GM19397 (cell line): Measurements from ENCODE around the gene ULK4.

ENCODE experiments used
- ATAC-seq: cut with Tn5 transposase; IDR thresholded peaks from one replicate; pipeline ENCODE4 v1.9.1; 2021; ENCODE audit warnings: mild to moderate bottlenecking, moderate library complexity; ENCODE audit not compliant: unreplicated experiment

Gene ULK4

DNA sequence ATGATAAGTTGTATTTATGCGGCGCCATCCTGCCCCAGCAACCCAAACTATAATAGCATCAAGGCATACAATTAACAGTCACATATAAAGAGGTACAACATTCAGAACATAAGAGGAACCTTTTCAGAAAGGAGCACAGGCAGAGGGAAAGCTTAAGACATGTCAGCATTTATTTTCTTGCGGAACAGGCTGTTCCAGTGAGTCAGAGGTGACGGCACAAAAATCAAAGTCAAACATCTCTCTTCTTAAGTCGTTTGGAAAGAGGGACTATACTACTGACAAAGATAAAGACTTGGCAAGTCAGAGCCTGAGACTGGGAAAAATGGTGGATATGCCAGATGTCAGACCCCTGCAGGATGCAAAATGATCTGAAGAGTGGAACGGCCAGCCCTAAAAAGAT lies 634.2 kb downstream of the ULK4 start:
- ATAC-seq: no peak

DNA sequence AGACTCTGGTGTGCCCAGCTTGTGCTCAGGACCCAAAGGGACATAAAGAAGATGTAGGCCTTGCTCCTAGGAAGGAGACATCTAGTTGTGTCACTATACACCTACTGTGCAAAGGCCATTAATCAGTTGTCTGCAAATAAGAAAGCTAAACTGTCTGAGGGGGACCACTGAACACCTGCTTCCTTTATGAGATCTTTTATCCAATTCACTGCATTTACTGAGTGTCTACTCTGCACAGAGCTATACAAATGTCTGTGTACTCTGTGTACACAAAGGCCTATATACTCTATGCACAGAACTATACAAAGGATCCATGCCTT lies 637.8 kb downstream of the ULK4 start:
- no peak for ATAC-seq

DNA sequence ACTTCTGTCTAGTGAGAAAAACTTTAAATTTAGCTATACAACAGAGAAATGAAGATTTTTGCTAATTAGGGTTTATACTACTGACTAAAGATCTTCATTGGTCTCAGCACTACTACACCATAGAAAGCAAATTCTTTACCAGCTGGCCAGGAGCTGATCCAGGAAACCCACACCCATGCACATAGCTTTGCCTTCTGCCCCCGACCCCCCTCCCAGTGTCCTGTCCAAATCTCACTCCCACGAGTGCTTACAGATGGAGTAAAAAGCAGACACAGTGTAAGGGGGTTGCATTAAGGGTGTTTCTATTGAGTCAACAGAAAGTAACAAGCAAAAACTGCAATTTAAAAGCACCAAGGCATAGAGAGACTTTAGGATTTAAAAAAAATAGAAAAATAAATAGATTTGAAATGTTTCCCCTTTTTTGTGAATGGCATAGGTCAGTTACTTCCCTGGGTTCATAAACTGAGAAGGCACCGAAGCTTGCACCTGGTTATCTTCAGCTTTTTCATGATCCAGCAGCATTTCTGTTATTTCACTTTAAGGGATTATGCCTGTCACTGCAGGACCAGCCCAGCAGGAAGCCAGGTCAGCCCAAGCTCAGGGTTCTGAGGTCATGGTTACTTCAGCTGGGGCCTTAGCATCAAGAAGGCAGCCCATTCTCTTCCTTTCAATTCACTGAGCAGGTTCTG lies 638.3 kb downstream of the ULK4 start:
- no peak for ATAC-seq

DNA sequence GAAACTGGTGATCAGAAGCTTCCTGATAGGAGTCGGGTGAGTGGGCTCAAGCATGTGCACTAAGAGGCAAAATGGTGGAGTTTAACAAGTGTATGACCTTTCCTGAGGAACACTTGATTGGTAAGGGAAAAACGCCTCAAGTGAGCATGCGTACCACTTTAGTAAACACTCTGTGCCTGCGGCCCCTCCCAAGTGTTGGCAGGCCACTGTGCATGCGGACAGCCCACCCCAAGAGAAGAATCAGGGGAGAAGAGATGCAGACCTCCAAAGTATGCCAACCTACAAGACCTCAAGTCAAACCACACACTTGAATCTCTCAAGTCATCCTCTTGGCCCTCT lies 640.3 kb downstream of the ULK4 start:
- no peak for ATAC-seq

DNA sequence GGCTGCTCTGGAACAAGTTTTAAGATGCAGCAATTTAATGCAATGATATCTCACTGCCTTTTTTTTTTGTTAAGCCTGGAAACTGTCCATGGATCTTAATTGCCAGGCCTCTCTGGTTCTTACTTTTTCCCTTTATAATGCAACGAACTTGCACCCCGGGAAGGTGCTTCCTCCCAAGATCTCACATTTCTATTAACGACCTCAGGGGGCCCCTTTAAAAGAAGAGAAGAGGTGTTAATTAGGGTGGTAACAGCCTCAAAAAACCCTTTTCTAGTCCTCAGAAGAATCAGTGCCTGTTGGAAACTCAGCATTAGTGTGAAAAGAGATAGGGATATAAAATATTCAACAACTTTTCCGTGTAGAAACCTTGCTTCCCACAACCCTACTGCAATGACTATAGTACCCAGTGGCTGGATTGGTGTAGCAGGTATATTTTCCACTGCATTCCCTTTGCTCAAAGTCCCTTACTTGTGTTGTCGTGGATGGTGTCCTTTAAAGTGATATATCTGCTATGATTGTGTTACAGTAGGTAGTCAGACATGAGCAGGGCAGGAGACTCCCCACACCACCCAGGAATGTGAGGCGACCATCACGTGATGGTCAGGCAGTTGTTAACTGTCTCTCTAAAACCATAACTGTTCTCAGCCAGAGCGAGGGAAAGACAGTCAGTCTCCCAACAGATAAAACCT lies 640.8 kb downstream of the ULK4 start:
- no peak for ATAC-seq

DNA sequence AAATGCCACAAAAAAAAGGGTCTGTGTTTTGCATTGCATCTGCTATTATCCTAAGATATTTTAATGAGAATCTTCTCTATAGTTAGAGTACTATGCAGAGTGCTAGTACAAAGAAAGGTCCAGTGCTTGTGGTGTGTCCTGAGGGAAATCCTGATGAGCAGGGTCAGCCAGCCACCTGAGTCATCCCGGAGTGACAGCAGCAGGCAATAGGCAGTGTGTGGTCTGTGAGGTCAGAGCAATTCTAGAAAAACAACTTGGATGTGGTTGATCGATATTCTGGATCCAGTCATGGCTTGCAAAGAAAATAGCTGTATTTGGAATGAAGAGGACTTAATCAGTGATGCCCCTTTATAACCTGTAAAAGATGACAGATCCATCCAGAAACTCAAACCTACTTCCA lies 643.4 kb downstream of the ULK4 start:
- no peak for ATAC-seq

DNA sequence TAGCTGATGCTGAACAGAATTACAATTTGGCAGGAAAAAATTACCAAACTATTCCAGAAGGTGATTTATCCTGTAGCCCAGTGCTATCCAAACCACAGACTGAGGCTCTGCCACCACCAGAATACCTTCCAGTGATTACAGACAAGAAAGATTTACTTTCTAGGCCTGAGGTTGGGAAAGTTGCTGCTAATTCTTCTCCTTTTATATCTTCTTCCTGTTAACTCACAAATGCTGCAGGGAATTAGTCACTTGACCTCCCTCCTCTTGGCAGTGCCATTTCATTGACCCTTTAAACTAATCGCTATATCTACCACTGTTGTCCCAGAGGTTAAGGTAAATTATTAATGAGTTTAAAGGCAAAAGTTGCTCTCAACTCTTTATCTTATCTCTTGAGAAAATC lies 644.2 kb downstream of the ULK4 start:
- no peak for ATAC-seq

DNA sequence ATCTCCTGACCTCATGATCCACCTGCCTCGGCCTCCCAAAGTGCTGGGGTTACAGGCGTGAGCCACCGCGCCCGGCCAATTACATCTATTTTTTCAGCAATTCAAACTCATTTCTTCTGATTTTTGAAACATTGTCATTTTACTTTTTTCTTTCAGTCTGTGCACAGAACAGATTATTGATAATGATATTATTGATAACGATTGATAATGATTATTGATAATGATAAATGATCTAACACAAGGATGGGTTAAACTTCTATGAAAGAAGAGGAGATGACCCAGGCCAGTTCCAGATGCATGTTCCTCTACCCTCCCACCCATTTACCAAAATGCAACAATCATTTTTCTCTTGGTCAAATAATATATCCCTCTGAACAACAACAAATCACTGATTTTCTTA lies 644.6 kb downstream of the ULK4 start:
- no peak for ATAC-seq

DNA sequence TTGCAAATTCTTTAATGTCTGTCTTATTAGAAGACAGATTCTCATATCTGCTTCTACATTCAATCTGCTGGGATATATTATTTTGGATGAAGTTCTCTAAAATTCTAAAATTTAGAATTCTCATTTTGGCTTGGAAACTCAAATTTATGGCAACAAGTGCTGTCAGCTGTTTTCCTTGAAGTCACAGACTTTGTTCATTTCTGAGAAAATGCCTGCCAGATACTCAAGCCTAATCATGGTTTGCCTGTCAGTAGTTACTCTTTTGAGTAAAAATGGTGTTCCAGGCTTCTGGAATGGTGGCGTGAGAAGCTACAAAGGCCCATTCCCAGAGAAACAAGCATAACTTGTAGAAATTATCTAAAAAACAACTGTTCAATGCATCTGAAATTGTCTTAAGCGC lies 646.8 kb downstream of the ULK4 start:
- no peak for ATAC-seq

DNA sequence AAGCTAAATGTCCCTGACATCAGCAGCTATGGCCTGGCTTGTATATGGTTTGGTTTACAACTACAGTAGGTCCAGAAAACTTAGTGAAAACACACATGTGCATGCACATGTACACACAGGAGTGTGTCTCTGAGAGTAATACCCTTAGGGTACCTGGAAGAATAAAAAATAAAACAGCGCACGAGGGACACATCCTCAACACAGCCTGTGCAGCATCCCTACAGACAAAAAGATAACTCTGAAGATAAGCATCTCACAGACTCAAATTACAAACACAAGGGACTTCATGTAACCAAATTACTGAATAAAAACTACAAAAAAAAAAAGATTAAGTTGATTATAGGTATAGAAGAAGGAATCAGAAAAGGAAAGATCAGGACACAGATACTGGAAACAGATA lies 653.8 kb downstream of the ULK4 start:
- no peak for ATAC-seq

DNA sequence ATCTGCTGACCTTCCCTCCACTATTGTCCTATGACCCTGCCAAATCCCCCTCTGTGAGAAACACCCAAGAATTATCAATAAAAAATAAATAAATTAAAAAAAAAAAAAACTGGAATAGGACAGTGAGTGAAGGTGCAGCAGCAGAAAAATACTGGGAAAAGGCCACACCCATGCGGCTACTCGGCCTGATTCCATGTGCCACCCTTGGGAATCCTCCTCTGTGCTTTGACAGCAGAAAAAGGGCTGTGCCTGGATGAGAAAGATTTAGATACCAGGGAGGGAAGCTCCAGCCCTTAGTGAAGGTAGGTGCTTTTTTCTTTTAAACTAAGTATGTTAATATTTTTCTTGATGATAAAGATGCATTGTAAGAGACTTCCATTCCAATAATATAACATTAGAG lies 654.8 kb downstream of the ULK4 start:
- ATAC-seq: no peak

DNA sequence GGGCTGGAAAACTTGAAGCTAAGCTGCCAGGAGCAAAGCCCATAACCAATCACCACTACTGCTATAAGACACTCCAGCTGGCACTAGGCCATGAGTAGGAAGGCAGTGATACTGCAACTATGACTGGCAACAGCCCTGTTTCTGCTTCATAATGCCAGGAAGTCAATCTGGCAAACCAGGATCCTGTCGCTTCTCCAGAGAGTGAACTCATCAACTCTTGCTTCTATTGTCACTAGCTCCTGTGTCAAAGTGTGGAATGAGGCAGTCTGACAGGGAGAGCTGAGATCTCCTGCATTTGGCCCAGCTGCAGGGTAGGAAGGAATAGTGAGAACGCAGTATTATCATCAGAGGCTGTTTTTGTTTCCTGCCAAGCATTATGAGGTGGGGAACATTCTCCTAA lies 657.3 kb downstream of the ULK4 start:
- no peak for ATAC-seq

DNA sequence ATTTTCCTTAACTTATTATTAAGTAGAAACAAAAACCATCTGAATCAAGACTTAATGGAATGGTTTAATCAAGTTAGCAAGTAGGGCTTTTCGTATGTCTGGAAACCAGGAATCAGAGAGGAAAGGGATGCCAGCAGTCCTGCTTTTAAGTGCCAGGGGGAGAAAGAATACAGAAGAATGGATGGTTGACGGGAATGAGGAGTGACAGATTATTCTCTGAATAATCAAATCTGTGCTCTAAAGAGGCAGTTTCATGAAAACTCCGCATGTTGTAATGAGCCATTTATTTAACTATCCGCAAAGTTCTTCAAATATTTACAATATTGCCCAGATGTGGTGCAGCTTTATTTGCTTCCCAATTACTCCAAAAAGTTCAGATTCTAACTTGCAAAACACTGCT lies 659.6 kb downstream of the ULK4 start:
- ATAC-seq: no peak

DNA sequence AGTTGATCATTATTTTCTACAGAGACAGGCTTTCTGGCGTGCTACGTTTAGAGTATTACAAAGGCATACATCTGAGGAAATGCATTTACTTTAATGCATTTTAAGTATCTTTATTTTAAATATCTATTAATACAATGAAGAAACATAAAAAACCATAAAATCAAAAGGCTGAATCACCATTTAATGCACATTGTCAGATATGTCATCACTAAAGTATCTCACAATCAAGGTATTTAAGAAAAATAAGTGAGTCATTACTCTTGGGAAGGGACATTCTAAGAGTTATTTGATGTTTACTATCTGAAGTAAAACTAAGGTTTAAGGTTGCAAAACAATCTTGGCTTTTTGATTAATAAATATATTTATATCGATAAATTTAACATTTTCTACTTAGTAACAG lies 660.4 kb downstream of the ULK4 start:
- no peak for ATAC-seq

DNA sequence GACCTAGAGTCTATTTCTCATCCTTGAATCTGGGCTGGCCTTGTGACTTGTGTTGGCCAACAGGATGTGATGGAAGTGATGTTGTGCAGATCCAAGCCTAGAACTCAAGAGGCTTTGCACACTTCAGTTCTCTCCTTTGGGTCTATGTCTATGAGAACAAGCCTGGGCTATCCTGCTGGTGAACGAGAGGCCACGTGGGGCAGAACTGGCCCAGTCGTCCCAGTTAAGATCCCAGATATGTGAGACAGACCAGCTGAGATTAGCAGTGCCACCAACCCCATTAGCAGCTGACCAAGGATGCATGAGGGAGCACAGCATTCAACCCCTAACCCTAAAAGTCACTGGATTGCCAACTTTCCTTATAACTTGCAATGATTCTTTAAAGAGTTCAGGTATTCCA lies 662.9 kb downstream of the ULK4 start:
- no peak for ATAC-seq

DNA sequence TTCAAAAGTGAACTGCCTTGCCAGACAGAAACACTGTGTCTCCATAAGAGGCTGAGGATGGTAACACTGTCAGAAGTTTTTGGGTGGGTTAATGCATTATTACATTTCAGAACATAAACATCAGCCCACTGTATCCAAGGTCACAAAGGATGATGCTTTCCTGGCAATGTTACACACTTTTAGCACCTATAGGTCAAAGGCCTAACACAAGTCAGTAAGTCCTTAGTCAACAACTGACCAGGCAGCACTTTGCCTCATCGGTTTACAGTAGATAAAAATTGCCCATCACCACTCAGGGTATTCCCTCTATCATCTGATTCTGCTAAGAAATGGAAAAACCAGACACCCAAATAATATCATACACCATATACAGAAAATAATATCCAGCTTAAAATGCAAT lies 664.2 kb downstream of the ULK4 start:
- no peak for ATAC-seq

DNA sequence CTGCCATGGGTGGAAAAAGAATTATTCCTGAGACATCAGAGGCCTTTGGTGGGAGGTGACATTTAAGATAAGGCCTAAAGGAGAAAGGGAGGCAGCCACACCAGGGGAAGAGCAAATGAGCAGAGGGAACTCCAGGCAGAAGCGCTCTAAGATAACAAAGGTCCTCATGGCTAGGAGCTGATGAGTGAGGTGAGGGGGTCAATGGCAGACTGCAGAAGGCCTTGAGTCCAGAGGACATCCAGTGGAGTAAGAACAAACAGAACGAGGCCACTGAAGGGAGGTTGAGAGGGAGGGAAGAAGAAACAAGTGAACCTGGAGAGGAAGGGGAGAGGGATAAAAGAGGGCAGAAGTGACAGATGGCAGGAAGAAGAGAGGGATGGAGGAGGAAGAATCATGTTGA lies 665.3 kb downstream of the ULK4 start:
- ATAC-seq: no peak

DNA sequence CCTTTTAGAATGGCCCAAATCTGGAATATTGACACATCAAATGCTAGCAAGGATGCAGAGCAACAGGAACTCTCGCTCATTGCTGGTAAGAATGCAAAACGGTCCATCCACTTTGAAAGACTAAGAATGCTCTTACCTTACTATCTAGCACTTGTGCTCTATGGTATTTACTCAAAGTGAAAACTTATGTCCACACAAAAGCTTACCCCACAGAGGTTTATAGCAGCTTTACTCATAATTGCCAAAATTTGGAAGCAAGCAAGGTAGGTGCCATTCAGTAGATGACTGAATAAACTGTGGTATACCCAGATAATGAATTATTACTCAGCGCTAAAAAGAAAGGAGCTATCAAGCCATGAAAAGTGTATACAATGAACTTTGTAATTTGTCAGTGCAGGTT lies 666.2 kb downstream of the ULK4 start:
- ATAC-seq: no peak

DNA sequence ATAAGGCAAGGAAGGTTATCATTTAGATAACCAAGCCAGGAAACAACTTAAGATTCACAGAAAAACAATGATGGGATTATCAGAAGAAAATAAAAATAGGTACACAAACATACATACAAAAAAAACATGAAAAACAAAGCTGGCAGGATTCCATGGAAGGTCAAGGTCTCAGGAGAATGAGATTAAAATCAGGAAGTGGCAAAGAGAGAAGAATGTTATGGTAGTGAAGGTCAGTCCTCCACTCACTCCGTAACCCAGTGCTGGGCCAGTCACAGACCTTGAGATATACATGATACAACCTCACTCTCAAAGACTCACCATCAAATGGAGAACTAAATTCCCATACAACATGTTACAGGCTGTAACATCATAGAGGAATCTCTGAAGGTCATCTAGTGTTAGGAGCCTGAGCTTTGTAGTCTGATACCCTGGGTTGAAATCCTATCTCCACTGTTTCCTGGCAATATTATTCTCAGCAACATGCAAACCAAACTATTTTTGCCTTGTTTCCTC lies 668.7 kb downstream of the ULK4 start:
- no peak for ATAC-seq

DNA sequence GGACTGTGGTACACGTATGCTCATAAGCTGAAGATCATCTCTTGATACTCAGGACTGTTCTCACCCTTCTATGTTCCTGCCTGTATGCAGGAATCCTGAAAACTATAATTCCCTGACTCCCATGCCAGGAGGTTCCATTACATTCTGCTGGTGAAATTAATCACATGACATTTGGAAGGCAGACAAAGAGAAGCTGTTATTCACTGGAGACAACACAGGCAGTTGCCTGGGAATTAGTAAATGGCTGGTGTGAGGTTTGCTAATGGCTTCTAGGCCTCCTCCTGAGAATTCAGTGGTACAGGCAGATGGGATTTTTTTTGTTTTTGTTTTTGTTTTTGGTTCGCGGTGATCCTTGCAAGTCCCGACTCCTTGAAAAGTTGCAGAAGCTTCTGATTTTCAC lies 671.2 kb downstream of the ULK4 start:
- no peak for ATAC-seq

DNA sequence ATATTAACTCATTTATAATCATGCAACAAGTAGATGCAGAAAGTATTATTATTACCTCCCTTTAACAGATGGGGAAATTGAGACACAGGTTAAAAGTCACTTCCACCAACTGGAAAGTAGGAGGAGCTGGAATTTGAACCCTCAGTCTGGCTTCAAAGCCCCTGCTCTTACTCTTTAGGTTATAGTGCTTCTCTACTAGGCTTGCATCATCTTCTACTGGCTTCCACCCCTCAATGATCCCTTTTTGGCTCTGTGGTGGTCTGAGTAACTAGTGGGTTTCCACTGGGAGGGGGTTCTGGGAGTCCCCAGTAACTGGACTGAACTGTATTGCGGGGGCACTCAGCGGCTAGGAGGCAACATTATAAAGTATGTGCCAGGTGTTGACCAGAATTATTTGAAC lies 671.6 kb downstream of the ULK4 start:
- ATAC-seq: no peak

DNA sequence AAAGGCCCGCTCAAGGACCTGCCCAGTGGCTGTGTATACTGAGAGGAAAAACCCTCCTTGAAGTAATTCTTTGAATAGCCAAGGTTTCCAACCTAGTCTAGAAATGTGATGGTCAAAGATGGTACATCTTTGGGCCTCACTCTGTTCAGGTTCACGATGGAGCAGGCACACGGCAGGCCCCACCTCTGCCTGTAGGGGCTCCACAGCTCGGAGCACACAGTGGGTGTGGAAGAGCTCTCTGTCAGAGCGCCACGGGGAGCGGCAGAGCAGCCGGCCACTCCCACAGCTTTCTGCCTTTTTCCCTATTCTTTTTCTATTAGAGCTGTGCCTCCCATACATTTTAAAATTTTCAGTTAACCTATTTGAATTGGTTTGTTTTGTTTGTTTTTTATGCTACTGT lies 673.1 kb downstream of the ULK4 start:
- no peak for ATAC-seq

DNA sequence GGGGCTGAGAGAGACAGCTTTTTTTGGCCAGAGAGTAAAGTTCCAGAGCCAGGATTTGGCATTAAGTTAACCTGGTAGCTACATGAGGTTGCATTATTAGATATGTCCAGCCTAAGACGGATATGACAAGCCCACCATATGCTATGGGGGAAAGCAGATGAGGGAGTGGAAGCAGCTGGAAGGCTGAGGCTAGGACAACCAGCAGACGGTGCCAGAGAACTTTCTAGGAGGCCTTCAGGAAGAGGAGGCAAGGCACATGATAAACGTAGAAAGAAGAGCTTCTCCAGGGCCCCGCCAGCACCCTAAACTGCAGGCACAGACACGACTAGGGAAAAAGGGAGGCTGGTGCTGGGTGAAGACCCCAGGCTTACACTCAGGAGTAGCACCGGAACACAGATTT lies 675.6 kb downstream of the ULK4 start:
- ATAC-seq: no peak
